ENCODE data around the gene EPN3.

EPN3 gene

GRCh38 chr17:50493744-50494143, 38.8 kb upstream of the EPN3 start (continued):
- TF ChIP-seq OSR2 (tag by site-specific recombination; IDR thresholded peaks at IDR 0.05): peak; percentile 92

DNA sequence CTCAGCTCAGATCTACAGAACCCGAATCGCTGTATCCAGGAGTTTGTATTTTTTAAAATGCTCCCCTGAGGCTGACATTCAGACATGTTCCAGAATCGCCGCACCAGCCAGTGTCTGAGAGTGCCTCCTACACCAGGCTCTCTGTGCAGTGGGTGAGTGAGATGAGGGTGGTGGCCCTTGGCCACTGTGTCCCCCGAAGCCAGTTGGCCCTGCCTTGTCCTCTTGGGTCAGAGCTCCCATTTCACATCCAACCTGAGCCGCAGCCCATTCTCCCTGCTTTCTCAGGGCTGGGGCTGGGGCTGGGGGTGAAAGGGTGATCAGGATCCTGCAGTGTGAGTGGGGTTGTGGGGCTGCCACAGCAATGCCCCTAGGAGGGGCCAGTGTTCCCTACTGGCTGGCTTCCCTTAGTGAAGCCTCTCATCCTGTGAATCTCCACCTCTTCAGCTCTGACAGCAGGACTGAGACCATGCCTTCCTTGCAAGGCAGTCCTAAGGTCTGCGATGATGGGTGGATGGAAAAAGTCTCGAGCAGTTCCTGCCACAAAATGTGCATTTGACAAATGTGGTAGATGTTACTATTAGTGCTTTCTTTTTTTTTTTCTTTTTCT, 37.2 kb upstream of the EPN3 start:
- Histone ChIP-seq H3K4me1 (ENCODE audit: control insufficient read depth, insufficient read depth, low read length) (0 out of 2 replicates have a peak, but pooled peaks cover 3% of the 10 kb centered on the region), H3K4me3 (ENCODE audit: low read depth, low read length) (no peak overlapping the region), H3K36me3 (ENCODE audit: control insufficient read depth in 2 of 2, insufficient read depth in 1 of 2, low read length in 2 of 2) (no peaks in the 10 kb centered on the region), H3K27ac (ENCODE audit: extremely low read depth, low read depth, low read length) (no peak overlapping the region), H3K9me3 (ENCODE audit: control insufficient read depth, insufficient read depth, low read depth, low read length) (no peaks in the 10 kb centered on the region)
- ChIA-PET POLR2A (interaction anchor here (0.6 kb wide), 1 partner anchor 150 kb away, joined by 5 read pairs; the partner anchor contains the start of gene XYLT2), CTCF (interaction anchor here (1.4 to 3.7 kb wide), 3 partner anchors 12 to 17 kb away, joined by 3 to 23 read pairs (median 6); partner anchors contain the start of gene RSAD1)
- TF ChIP-seq SP2 (tag by site-specific recombination; IDR thresholded peaks at IDR 0.05) (no peak), ZEB2 (tag by site-specific recombination; IDR thresholded peaks at IDR 0.05) (no peak), ZIC2 (tag by site-specific recombination; IDR thresholded peaks at IDR 0.05) (no peak), ZNF239 (tag by site-specific recombination; IDR thresholded peaks at IDR 0.05) (no peak), ZNF626 (tag by site-specific recombination; IDR thresholded peaks at IDR 0.05) (no peak), ZFP69B (tag by site-specific recombination; IDR thresholded peaks at IDR 0.05) (no peak), ZNF211 (tag by site-specific recombination; IDR thresholded peaks at IDR 0.05; ENCODE audit: low read depth) (no peak), OVOL3 (tag by site-specific recombination; IDR thresholded peaks at IDR 0.05) (no peak), ZNF184 (tag by site-specific recombination; IDR thresholded peaks at IDR 0.05) (no peak), ZBTB11 (tag by site-specific recombination; conservative IDR thresholded peaks at IDR 0.05; ENCODE audit: low read depth) (no peak), ZNF174 (tag by site-specific recombination; IDR thresholded peaks at IDR 0.05) (no peak), ZNF341 (tag by site-specific recombination; IDR thresholded peaks at IDR 0.05; ENCODE audit: low read depth) (no peak), ZNF350 (tag by site-specific recombination; IDR thresholded peaks at IDR 0.05) (no peak)
- TF ChIP-seq, protein P1, sequence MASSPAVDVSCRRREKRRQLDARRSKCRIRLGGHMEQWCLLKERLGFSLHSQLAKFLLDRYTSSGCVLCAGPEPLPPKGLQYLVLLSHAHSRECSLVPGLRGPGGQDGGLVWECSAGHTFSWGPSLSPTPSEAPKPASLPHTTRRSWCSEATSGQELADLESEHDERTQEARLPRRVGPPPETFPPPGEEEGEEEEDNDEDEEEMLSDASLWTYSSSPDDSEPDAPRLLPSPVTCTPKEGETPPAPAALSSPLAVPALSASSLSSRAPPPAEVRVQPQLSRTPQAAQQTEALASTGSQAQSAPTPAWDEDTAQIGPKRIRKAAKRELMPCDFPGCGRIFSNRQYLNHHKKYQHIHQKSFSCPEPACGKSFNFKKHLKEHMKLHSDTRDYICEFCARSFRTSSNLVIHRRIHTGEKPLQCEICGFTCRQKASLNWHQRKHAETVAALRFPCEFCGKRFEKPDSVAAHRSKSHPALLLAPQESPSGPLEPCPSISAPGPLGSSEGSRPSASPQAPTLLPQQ (tag by site-specific recombination; IDR thresholded peaks at IDR 0.05): no peak

DNA sequence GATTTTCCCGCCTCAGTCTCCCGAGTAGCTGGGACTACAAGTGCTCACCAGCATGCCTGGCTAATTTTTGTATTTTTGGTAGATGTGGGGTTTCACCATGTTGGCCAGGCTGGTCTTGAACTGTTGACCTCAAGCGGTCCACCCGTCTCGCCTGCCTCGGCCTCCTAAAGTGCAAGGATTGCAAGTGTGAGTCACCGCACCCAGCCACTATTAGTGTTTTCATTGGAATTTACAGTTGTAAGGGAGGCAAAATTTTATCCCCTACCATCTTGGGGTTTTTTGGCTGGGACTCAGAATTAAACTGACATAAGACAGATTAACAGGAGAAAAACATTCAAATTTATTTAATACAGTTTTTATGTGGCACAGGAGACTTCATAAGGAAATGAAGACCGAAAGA, 36.6 kb upstream of the EPN3 start:
- H3K27ac ChIP-seq (ENCODE audit: extremely low read depth, low read depth, low read length): no peak overlapping the region
- no peaks in the 10 kb centered on the region for H3K9me3 ChIP-seq (ENCODE audit: control insufficient read depth, insufficient read depth, low read depth, low read length)
- 0 out of 2 replicates have a peak, but pooled peaks cover 3% of the 10 kb centered on the region for H3K4me1 ChIP-seq (ENCODE audit: control insufficient read depth, insufficient read depth, low read length)
- POLR2A ChIA-PET: interaction anchor here (0.6 to 0.7 kb wide), 2 partner anchors 150 to 223 kb away, joined by 5 read pairs; partner anchors contain the start of genes LUC7L3 and XYLT2
- TF ChIP-seq OVOL3 (tag by site-specific recombination; IDR thresholded peaks at IDR 0.05) (no peak), ZNF623 (tag by site-specific recombination; IDR thresholded peaks at IDR 0.05) (no peak), WT1 (tag by site-specific recombination; IDR thresholded peaks at IDR 0.05) (no peak), HOXC10 (CRISPR knock-in tag; IDR thresholded peaks at IDR 0.05) (no peak), ZFP3 (tag by site-specific recombination; IDR thresholded peaks at IDR 0.05; ENCODE audit: low read depth) (no peak), SCRT2 (tag by site-specific recombination; IDR thresholded peaks at IDR 0.05) (no peak), ZNF350 (tag by site-specific recombination; IDR thresholded peaks at IDR 0.05) (no peak)
- TF ChIP-seq, protein P2, sequence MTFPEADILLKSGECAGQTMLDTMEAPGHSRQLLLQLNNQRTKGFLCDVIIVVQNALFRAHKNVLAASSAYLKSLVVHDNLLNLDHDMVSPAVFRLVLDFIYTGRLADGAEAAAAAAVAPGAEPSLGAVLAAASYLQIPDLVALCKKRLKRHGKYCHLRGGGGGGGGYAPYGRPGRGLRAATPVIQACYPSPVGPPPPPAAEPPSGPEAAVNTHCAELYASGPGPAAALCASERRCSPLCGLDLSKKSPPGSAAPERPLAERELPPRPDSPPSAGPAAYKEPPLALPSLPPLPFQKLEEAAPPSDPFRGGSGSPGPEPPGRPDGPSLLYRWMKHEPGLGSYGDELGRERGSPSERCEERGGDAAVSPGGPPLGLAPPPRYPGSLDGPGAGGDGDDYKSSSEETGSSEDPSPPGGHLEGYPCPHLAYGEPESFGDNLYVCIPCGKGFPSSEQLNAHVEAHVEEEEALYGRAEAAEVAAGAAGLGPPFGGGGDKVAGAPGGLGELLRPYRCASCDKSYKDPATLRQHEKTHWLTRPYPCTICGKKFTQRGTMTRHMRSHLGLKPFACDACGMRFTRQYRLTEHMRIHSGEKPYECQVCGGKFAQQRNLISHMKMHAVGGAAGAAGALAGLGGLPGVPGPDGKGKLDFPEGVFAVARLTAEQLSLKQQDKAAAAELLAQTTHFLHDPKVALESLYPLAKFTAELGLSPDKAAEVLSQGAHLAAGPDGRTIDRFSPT (tag by site-specific recombination; IDR thresholded peaks at IDR 0.05): no peak
- CTCF ChIA-PET: interaction anchor here (0.7 to 1.5 kb wide), 4 partner anchors 9 to 38 kb away, joined by 3 to 6 read pairs (median 4); partner anchors contain the start of gene RSAD1
- H3K36me3 ChIP-seq (ENCODE audit: control insufficient read depth in 2 of 2, insufficient read depth in 1 of 2, low read length in 2 of 2): no peaks in the 10 kb centered on the region
- H3K4me3 ChIP-seq (ENCODE audit: low read depth, low read length): no peak overlapping the region

Data from HEK293 (cell line).